GM12891 (cell line): Measurements from ENCODE around the gene ACSS2.

Experiments
- PAX5 ChIP-seq: IDR thresholded peaks from 2 replicates; pipeline ENCODE4 v1.6.1; 2011; ENCODE audit warnings: low read length, moderate library complexity, mild to moderate bottlenecking; ENCODE audit not compliant: insufficient read depth, severe bottlenecking
- POLR2A ChIP-seq: IDR thresholded peaks from 2 replicates; pipeline ENCODE4 v1.6.1; 2011; ENCODE audit warnings: low read depth, low read length, control low read depth
- POLR2AphosphoS5 ChIP-seq: IDR thresholded peaks from 2 replicates; pipeline ENCODE4 v1.6.1; 2011; ENCODE audit warnings: low read depth, low read length, control low read depth
- POU2F2 ChIP-seq: IDR thresholded peaks from 2 replicates; pipeline ENCODE4 v1.6.1; 2011; ENCODE audit warnings: low read depth, mild to moderate bottlenecking, control low read depth, low read length, moderate library complexity
- SPI1 ChIP-seq: IDR thresholded peaks from 2 replicates; pipeline ENCODE4 v1.6.1; 2011; ENCODE audit warnings: low read depth, low read length, control low read depth
- TAF1 ChIP-seq: IDR thresholded peaks from 2 replicates; pipeline ENCODE4 v1.6.1; 2011; ENCODE audit warnings: low read depth, low read length, control low read depth

- TF ChIP-seq POLR2A (no peak), POLR2AphosphoS5 (no peak), TAF1 (no peak), POU2F2 (no peak), SPI1 (no peak), PAX5 (no peak)
These were observed 48.9 kb downstream of the ACSS2 start for GRCh38 chr20:34925341-34925740.
